ENCODE data around the gene NTN4. TPM values are rescaled to one million over a fixed set of nuclear protein-coding genes. Genes with fewer than 3 reads are reported as not detected.

The NTN4 gene
- total and polyA plus RNA-seq, 10 of the 15 experiments (the other 5 are each of a cell fraction or from before 2014, with no cell fraction given) = 0.15 TPM; not detected in 9

DNA sequence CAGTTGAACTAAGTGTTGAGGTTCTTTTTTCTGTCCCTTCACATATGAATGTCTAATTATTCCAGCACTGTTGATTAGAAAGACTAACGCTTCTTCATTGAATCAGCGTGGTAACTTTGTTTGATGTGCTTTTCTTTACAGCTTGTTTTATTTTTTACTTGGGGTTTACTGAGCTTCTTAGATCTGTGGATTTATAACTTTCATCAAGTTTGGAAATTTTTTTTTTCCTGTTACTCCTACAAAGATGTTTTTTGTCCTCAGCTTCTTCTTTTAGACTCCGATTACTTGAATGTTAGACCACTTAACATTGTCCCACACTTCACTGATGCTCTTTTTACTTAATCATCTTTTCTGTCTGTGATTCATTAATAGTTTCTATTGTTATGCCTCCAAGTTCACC, 31.5 kb downstream of the NTN4 start (continued):
- TF ChIP-seq, protein P1, sequence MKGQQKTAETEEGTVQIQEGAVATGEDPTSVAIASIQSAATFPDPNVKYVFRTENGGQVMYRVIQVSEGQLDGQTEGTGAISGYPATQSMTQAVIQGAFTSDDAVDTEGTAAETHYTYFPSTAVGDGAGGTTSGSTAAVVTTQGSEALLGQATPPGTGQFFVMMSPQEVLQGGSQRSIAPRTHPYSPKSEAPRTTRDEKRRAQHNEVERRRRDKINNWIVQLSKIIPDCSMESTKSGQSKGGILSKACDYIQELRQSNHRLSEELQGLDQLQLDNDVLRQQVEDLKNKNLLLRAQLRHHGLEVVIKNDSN (IDR thresholded peaks at IDR 0.05; ENCODE audit: borderline replicate concordance, extremely low read length, insufficient read depth, low read depth, low read length) = no peak
- TF ChIP-seq ZNF274 (IDR thresholded peaks at IDR 0.05; ENCODE audit: insufficient read depth, insufficient read length) (no peak), SREBF1 (IDR thresholded peaks at IDR 0.05; ENCODE audit: low read length) (no peak), IKZF2 (IDR thresholded peaks at IDR 0.05) (no peak)

DNA sequence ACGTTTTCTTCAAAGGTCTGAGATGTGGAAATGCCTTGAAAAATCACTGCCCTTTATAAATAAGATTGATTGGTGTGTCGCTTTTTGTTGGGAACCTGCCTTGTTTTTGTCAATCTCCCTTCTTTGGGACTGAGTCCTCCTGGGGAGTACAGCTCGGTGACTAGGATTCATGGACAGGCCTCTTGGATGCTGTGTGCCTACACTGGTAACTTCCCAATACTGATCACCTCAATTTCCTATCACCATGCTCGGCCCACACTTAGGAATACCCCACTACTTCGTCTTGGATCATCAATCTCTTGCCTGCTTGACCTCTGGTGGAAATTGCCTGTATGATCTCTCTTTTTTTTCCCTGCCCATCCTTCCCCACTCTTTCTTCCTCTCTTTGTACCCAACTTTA, 34.2 kb downstream of the NTN4 start:
- no peak for ATAC-seq
- intact Hi-C loops (cut with micrococcal nuclease; ENCODE audit: unreplicated experiment) (no loop called here), in situ Hi-C loops (cut with MboI) (no loop called here)
- Histone ChIP-seq H3K27ac (ENCODE audit: control insufficient read depth, insufficient read depth) (no peak overlapping the region), H3K36me3 (ENCODE audit: control insufficient read depth in 2 of 2, insufficient read depth in 2 of 2, low read length in 1 of 2) (no peaks in the 10 kb centered on the region), H3K79me2 (ENCODE audit: control insufficient read depth, insufficient read depth, low read length) (no peaks in the 10 kb centered on the region), H3K9ac (ENCODE audit: control insufficient read depth, insufficient read depth, low read length) (no peak overlapping the region), H3K4me1 (ENCODE audit: control insufficient read depth, insufficient read depth, low read length) (no peaks in the 10 kb centered on the region), H3K9me3 (replicated peaks; ENCODE audit: control insufficient read depth, insufficient read depth, low read length) (no peaks in the 10 kb centered on the region), H3K4me2 (ENCODE audit: control insufficient read depth, insufficient read depth) (no peak overlapping the region), H2AFZ (ENCODE audit: control insufficient read depth, low read depth, low read length) (no peak overlapping the region), H3K4me3 (no peak overlapping the region), H4K20me1 (ENCODE audit: control insufficient read depth, insufficient read depth) (no peaks in the 10 kb centered on the region), H3K27me3 (replicated peaks in 1 of 2; ENCODE audit: control insufficient read depth in 2 of 2, insufficient read depth in 2 of 2, low read length in 1 of 2) (no peaks in the 10 kb centered on the region)
- RAD21 ChIA-PET (ENCODE audit: unreplicated experiment) = no interaction called here
- SMC1A ChIA-PET (ENCODE audit: uncharacterized antibody, unreplicated experiment) = interaction anchor here (1.4 kb wide), 1 partner anchor 24 kb away, joined by 4 read pairs; no protein-coding TSS in a partner anchor
- no TSS peak for BruUV-seq (replicated peaks)
- POLR2A ChIA-PET = no interaction called here
- 38% methylated on average over 5 of the region's 5 CpGs for WGBS (ENCODE audit: insufficient coverage, insufficient replicate concordance, low lambda C conversion rate, missing lambda C conversion rate)
- no peak for FAIRE-seq
- no peak for DNase-seq (ENCODE audit: low read depth, low spot score)
- CTCF ChIA-PET = no interaction called here
- TF ChIP-seq EP300 (IDR thresholded peaks at IDR 0.05; ENCODE audit: borderline replicate concordance in 1 of 2, control insufficient read depth in 1 of 2, low read depth in 2 of 2, low read length in 2 of 2) (no peak), JUND (IDR thresholded peaks at IDR 0.05; ENCODE audit: low read depth, low read length) (no peak), EGR1 (IDR thresholded peaks at IDR 0.05; ENCODE audit: borderline replicate concordance in 1 of 2, low read depth in 2 of 2, low read length in 2 of 2) (no peak)
- TF ChIP-seq, protein P2, sequence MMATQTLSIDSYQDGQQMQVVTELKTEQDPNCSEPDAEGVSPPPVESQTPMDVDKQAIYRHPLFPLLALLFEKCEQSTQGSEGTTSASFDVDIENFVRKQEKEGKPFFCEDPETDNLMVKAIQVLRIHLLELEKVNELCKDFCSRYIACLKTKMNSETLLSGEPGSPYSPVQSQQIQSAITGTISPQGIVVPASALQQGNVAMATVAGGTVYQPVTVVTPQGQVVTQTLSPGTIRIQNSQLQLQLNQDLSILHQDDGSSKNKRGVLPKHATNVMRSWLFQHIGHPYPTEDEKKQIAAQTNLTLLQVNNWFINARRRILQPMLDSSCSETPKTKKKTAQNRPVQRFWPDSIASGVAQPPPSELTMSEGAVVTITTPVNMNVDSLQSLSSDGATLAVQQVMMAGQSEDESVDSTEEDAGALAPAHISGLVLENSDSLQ (IDR thresholded peaks at IDR 0.05) = no peak
- TF ChIP-seq, protein P3, sequence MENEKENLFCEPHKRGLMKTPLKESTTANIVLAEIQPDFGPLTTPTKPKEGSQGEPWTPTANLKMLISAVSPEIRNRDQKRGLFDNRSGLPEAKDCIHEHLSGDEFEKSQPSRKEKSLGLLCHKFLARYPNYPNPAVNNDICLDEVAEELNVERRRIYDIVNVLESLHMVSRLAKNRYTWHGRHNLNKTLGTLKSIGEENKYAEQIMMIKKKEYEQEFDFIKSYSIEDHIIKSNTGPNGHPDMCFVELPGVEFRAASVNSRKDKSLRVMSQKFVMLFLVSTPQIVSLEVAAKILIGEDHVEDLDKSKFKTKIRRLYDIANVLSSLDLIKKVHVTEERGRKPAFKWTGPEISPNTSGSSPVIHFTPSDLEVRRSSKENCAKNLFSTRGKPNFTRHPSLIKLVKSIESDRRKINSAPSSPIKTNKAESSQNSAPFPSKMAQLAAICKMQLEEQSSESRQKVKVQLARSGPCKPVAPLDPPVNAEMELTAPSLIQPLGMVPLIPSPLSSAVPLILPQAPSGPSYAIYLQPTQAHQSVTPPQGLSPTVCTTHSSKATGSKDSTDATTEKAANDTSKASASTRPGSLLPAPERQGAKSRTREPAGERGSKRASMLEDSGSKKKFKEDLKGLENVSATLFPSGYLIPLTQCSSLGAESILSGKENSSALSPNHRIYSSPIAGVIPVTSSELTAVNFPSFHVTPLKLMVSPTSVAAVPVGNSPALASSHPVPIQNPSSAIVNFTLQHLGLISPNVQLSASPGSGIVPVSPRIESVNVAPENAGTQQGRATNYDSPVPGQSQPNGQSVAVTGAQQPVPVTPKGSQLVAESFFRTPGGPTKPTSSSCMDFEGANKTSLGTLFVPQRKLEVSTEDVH (IDR thresholded peaks at IDR 0.05; ENCODE audit: low read depth, partially characterized antibody) = no peak
